GM18867 (cell line): ENCODE data around the gene TUBGCP6.

Experiments used
- ATAC-seq: cut with Tn5 transposase; IDR thresholded peaks from one replicate; pipeline ENCODE4 v1.9.1; 2021; ENCODE audit warnings: mild to moderate bottlenecking, moderate library complexity; ENCODE audit not compliant: unreplicated experiment

TUBGCP6 gene

DNA sequence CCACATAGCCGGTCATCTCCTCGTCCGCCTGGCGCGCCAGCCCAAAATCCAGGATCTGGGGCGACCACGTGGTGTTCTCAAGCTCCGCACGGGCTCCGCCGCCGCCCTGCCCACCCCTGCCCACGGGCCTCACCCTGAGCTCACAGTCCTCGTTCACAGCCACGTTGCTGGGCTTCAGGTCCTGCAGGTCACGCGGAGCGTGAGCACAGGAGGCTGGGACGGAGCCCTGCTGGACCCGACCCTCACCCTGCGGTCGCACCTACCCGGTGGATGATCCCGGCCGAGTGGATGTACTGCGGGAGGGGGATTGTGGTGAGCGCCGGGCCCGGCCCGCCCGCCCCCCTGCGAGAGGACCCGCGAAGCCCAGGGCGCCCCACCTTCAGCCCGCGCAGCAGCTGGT is 22.2 kb upstream of the TUBGCP6 start:
- no peak for ATAC-seq

DNA sequence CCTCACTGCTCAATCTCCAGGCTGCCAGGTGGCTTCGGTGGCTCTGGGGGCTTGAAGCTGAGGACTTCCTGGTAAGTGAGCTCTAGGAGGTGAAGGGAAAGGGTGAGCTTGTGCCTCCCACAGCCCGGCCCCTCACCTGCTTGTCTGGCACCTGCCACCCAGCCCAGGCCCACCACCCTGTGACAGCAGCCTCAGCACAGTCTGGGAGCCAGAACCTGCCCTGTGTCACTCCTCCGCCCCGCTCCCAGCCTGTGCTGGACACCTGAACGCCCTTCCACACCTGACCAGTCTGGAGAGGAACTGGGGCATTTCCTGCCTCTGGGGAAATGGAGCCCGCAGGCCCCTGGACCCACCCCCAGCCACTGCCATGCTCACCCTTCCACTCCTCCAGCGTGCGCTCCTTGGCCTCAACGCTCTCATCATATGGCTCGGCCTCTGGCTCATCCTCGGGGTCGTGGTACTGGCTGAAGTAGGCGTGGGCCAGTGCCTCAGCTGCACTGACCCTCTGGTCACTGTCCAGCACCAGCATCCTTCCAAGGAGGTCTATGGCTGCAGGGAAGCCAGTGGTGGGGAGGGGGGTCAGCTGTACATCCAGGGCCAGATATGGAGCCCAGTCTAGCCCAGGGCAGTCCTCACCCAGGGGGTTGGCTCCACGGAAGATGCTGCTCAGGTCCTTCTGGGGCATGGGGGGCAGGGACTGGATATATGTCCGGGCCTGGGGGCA is 20.3 kb upstream of the TUBGCP6 start:
- ATAC-seq: no peak

DNA sequence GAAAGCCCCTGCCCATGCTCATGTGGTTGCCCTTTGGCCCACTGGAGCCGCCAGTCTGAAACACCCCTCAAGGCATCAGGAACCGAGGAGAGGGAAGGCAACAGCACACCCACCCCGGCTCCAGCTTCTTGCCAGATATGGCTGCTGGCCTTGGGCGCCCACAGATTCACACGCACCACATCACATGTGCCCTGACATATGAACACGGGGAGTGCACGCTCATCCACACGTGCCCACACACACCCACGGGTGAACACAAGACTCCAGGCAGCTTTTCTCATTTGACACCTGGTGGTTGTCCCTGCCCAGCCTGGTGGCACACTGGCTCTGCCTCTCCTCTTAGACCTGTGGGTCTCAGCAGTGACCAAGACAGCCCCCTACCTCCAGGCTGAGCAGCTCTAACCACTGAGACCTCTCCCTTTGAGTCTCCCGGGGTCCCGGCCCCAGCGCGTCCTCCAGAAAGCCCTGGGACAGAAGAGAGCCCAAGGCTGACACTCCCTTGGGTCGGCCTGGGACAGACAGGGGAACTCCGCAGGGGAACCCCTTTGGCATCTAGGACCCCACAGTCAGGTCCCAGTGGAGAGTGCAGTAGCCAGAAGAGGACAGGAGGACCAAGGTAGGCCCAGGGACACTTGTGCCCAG is 19.4 kb upstream of the TUBGCP6 start:
- ATAC-seq: no peak

DNA sequence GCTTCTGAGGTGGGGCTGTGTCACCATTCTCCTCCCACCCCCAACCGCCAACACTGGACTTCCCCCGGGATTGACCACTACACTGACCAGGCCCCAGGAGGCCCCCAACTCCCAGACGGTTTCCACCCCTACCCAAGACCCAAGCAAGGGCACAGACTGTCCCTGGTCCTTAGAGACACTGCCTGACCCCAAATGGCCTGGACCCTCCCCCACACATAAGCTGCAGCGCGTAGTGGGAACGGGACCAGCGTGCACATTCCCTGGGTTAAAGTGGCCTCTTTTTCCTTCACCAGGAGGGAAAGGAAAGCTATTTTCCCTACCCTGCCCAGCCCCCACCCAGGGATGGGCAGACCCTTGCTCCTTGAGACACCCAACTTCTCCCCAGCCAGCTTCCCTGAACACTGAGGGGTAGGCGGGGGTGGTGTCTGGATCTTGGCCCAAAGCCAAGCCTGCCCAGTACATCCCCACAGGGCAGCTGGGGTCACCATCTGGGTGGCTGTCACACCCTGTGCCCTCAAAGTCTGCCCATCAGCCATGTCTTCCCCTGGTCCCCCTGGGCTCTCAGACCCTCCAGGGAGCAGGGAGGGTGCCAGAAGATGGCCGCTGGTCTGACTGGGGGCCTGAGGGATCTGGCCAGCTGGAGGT is 18.3 kb upstream of the TUBGCP6 start:
- no peak for ATAC-seq

DNA sequence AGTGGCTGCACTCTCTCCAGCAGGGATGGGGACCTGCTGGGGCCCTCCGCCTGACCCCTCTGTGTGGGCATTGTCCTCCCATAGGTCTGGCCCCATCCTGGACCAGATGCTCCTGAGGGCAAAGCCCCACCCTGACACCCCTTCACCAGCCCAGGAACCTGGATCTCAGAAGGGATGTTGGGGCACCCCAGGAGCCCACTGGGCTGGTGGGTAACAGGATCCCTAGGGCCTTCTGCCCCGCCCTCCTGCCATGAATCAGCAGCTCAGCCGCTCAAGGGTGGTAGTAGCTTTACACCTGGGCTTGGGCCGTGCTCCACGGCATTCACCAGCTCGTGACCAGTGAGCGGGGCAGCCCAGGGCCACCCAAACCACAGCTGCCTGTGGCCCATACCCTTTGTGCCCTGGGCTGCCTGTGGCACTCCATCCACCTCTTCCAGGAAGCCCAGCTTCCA is 17.7 kb upstream of the TUBGCP6 start:
- ATAC-seq: no peak

DNA sequence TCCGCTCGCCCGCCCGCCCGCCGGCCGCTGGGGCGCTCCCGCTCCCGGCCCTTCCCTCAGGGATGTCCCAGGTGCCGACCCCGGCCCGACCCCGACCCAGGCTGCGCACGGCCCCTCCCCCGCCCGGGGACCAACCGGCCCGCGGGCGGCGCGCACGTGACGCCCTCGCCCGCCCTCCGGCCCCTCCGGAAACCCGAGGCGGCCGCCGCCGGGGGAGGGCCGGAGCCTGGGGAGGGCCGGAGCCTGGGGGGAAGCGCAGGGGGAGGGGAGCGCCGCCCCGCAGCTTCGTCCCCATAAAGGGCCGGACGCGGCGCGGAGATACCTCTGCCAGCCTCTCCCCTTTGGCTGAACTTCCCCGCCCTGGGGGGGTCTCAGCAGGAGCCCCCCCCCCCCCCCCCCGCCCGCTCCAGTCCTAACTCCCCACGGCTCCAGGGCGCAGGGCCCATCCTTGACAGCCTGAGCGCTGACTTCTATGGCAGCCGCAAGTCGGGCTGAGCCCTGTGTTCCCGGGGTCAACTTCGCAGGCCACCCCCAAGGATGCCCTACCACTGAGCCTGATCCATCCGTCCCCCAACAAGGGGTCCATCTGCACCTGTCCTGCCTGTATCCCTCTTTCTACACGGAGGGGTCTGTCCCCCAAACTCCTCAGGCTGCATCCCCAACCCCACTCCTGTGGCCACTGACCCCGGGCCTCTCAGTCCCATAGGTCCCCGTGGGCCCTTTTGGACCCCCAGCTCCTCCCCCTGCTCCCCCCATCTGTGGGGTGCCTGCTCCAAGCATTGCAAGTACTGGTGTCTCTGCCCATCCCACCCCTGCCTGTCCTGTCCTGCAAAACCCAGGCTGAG is 17.0 kb upstream of the TUBGCP6 start, which contains the start of gene MAPK12:
Gene MAPK12 (minus strand): TSS at position 69 of the 845 bp plus-strand sequence. CDS start 174 bp downstream, outside the sequence.
- ATAC-seq: no peak

DNA sequence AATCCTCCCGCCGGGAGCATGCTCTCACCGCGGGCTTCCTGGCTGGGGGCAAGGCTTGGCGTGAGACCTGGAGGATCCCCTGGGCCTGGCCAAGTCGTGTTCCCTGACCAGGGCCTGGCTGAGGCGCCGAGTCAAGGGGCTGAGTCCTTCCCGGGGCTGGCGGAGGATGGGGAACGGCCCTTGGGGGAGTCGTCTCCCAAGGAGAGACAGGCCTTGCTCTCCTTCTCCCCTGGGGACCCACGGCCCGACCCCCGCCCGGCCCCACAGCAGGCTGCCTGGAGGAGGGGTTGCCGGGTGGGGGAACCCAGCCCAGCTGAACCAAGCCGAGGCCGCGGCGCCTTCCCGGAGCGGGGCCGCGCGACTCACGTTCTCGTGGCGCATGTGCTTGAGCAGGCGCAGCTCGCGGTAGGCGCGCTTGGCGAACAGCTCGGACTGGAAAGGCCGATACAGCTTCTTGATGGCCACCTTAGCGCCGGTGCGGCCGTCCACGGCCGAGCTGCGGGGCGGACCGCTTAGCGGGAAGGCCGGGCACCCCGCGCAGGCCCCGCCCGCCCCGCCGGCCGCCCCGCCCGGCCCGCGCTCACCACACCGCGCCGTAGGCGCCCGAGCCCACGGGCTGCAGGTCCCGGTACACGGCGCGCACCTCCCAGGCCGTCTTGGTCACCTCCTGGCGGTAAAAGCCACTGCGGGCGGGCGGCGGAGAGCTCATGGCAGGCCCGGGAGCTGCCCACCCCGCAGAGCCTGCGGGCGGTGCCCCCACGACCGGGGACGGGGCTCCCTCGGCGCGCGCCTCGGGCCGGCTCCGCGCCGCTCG is 16.2 kb upstream of the TUBGCP6 start:
- ATAC-seq: no peak

DNA sequence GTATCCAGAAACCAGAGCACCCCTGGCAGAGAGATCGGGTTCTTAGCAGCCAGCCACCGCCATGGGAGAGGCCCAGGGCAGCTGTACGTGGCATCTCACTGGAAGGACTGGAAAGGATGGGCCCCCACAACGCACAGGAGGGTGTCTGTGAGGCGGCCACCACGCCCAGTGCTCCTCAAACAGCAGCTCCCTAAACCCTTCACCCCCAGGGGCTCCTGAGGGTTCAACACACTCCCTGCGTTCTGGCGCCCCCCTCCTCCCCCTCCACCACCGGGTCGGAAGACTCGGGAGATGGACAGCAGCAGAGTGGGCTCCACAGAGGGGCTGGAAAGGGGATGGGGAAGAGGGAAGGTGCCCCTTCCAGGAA is 15.6 kb upstream of the TUBGCP6 start:
- ATAC-seq: no peak

DNA sequence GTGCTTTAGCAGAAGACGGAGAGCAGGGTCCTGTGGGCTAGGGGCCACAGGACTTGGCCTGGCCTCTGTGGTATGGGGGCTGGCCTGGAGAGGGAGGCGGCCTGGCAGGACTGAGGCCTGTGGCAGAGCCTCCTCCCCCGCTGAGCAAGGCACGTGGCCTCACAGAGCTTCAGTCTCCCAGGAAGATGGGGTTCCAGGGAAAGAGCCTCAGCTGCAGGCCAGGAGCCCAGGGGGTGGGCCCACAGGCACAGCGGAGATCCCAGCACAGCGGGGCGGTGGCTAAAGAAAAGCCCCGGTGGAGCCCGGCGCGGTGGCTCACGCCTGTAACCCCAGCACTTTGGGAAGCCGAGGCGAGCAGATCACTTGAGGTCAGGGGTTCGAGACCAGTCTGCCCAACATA is 14.5 kb upstream of the TUBGCP6 start:
- ATAC-seq: no peak

DNA sequence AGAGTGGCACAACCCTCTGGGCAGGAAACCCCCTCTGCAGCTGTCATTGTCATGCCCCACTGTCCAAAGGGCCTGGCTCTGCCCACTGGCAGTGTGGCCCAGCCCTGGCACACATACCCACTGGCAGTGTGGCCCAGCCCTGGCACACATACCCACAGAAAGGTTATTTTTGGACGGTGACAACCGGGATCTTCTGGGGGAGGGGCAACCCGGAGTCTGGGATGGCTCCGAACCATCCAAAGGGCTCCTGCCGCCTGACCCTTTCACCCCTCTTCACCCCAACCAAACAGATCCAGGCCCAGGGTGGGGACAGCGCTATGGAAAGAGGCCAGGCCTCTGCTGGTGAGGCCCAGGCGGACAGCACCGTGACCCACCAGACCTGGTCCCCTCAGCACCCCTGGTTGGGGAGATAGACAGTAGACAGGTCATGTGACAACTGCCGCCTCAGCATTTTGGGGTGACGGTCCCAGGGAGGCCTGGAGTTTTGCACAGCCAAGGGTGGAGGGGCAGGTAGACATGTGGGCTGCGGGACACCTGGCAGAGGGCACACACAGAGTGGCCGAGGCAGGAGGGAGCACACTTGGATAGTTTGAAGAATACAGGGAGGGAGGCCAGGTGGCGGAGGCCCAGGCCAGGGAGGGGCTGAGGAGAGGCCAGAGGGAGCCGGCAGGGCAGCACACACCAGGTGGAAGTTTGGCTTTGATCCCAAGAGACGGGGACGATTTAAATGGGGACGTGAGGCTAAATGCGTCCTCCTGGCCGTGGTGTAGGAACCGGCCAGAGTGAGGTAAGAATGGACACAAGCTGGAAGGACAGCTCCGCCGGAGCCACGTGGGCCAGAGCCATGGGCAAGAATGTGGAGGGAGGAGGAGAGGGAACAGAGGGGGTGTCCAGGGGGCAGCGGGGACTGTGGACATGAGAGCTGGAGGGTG is 13.8 kb upstream of the TUBGCP6 start:
- ATAC-seq: no peak

DNA sequence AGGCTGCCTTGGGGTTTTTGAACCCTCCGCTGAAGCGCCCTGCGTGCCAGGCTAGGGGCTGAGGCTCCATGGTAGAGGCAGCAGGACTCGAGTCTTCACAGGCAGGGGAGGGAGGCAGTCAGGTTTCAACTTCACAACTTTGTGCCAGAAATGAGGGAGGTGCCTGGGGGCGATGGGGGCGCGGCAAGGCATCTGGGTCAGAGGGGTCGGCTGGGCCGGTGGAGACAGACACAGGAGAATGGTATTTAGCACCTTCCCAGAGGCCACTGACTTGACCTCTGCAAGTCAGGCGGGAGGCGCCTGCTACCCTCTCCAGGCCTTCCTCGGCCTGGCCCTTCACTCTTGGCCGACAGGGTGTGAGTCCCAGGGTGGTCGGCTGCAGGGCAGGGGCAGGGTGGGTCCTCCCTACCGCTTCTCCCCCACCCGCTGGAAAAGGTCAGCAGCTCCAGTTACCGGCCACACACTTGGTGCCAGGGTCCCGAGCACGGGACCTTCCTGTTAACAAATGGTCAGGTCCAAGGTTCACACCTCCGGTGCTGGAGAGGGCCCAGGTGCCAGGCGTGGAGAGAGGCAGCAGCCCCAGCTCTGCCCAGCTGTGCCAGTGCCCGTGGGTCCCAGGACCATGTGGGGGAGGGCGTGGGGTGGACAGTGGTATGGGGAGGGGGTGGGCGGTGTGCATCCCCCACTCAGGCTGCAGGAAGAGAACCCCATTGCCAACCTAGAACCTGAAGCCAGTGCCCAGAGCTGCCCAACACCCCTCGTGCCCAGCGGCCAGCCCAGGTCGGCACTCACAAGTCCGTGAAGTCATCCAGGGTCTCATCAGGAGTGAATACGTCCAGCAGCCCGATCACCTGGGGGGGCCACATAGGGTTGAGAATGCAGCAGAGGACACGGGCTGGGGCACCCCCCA is 12.9 kb upstream of the TUBGCP6 start:
- no peak for ATAC-seq

DNA sequence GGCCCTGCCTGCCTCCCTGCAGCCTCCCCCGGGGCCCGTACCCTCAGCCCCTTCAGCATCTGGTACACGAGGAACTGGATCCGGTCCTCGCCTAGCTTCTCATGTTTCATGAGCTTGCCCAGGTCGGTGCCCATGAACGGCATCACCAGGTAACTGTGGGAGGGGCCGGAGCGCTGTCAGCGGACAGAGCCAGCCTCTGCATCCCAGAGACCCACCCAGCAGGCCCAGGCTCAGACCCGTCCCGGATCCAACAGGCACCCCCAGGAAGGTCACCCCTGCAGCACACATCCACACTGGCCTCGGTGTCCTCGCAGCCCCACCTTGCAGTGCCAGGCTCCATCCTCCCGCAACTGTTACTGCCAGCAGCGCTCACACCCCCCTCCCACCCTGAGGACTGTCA is 12.2 kb upstream of the TUBGCP6 start:
- no peak for ATAC-seq

DNA sequence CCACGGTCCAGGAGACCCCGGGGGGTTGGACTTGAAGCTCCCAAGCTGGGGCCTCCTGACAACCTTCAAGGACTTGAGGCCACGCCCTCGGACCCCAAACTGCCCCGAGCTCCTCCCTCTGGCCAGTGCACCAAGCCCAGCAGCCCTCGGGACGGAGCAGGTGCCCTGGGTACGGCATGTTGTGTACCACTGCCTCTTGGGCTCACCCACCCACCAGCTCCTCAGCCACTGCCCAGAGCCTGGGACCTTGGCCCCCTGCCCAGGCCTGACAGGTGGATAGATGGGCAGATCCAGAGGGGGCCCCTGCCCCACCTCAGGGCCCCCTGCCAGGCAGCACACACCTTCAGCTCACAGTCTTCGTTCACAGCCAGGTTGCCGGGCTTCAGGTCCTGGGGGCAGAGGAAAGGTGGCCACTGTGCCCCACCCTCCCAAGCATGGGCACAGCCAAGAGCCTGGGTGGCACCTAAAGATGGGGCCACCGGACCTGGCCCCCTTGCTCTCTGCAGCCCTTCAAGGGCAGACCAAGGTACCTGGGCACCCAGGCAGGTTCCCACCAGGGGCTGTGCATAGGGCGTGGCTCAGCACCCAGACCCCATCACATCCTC is 11.5 kb upstream of the TUBGCP6 start:
- ATAC-seq: no peak

DNA sequence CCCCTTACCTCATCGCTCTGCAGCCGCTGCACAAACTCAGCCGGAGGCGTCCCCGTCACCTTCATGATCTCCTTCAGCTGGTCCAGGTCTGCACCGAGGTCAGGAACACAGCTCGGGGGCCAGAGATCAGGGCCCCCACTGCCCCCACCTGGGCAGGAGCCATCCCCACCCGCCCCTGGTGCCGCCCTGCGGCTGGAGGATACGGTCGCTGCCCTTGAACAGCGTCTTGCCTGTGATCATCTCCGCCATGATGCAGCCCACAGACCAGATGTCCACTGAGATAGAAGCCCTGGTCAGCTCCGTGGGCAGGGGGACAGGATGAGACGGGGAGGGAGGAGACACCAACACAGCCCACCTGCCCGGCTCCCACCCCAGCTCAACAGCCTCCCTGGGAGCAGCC is 10.8 kb upstream of the TUBGCP6 start:
- ATAC-seq: no peak

DNA sequence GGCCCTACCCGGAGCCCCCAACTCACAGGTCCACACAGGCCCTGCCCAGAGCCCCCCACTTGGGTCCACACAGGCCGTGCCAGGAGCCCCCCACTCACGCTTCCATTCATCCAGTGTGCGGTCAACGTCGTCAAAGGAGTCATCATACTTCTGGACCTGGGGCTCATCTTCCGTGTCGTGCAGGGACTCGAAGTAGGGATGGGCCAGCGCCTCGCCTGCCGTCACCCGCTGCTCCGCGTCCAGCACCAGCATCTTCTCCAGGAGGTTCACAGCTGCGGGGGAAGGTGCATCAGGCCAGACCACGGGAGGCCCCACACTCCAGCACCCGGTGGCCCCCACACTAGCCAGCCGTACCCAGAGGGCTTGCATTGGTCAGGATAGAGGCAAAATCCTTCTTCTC is 10.3 kb upstream of the TUBGCP6 start:
- ATAC-seq: no peak

DNA sequence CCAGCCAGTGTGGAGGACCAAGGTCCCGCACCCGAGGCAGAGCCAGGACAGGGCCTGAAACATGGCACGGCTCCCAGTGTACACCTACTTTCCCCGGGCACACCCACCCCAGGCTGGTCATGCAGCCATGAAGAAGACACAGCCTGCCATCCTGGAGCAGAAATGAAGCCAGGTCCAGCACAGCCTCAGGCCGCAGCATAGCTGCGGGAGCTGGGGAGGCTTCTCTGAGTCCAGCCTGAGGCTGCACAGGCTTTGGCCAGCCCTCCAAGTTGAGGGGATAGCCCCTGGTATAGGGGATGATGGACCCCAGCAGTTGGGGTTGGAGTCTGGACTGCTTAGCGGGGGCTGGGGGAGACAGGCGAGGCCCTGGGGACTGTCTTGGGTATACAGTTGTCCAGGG is 9.1 kb upstream of the TUBGCP6 start:
- ATAC-seq: no peak

DNA sequence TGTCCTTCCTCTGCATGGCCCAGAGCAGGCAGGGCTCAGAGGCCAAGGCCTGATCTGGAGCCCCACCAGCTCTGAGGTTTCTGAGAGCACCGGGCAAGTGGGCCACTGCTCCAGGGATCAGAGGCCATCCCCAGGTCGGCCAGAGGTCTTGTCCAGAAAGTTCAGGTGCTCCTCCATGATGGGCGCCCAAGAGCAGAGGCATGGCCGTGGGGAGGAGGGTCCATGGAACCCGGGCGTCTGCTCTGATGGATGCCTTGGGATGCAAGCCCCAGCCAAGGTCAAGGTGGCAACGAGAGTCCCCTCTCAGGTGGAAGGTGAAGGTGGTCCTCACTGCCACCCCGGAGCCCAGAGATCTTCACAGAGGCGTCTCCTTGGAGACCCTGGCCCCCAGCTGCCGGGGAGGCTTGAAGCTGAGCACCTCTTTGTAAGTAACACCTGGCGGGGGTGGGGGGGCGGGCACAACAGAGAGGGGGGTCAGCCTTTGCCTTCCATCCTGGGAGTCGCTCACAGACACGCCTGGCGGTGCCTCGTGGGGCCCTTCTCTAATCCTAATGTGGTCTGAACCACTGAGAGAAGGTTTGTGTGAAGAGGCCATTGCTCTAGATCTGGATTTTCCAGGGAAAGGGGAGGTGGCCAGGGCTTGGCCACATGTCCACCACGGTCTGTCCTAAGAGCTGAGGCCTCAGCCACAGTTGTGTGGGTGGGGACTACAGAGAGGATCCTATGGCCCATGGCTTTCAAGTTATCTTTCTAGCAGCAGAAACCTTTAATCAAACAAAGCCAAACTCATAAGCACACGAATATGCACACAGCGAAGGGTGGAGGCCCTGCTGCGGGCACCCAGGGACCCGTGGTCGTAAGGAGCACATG is 8.5 kb upstream of the TUBGCP6 start:
- no peak for ATAC-seq
